Mammary epithelial cell (primary cell): ENCODE measurements around the gene KLK14.

Experiments
- EZH2 ChIP-seq: IDR thresholded peaks from 2 replicates; pipeline ENCODE4 v1.6.1; 2012; ENCODE audit warnings: low read length, inconsistent platforms, borderline replicate concordance
- TF ChIP-seq, protein P1 (sequence below), 2 donors: IDR thresholded peaks in 1 of 2; conservative IDR thresholded peaks in 1 of 2; 2 replicates each; pipeline ENCODE4 v1.5.1; 2011 to 2012; ENCODE audit warnings: inconsistent platforms in 2 of 2, low read length in 2 of 2, mild to moderate bottlenecking in 2 of 2, control low read depth in 1 of 2, low read depth in 1 of 2; ENCODE audit not compliant: insufficient read depth in 1 of 2; ENCODE audit errors: extremely low read depth in 1 of 2

DNA sequence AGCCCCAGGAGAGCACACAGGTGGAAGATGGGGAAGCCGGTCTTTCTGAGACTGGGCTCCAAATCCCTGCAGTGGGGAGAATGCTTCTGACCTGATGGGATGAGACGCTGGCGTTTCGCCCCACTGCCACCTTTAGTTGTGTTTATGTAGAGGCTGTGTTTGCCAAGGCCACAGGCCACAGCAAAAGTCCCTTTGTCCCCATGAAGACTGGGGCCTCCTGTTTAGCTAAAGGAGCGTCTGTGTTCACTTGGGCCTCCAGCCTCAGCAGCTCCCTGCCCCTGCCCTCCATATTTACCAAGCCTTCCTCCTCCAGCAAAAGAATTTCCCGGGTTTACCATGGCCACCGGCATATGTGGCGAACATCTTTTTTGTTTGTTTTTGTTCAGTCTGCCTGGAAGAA is 10.4 kb upstream of the KLK14 start:
- TF ChIP-seq, protein P1, sequence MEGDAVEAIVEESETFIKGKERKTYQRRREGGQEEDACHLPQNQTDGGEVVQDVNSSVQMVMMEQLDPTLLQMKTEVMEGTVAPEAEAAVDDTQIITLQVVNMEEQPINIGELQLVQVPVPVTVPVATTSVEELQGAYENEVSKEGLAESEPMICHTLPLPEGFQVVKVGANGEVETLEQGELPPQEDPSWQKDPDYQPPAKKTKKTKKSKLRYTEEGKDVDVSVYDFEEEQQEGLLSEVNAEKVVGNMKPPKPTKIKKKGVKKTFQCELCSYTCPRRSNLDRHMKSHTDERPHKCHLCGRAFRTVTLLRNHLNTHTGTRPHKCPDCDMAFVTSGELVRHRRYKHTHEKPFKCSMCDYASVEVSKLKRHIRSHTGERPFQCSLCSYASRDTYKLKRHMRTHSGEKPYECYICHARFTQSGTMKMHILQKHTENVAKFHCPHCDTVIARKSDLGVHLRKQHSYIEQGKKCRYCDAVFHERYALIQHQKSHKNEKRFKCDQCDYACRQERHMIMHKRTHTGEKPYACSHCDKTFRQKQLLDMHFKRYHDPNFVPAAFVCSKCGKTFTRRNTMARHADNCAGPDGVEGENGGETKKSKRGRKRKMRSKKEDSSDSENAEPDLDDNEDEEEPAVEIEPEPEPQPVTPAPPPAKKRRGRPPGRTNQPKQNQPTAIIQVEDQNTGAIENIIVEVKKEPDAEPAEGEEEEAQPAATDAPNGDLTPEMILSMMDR (conservative IDR thresholded peaks at IDR 0.05 in 1 of 2, IDR thresholded peaks at IDR 0.05 in 1 of 2; ENCODE audit: extremely low read depth in 1 of 2, insufficient read depth in 1 of 2, low read depth in 1 of 2, low read length in 2 of 2), result no peak
- TF ChIP-seq EZH2, result no peak
